GM21447 (cell line): Measurements from ENCODE around the gene PGA5.
"Not testable (repeated sequence)": the region's sequence is repeated elsewhere in the genome, so short reads cannot be mapped to it uniquely, and the experiment has no call there.

Source experiments
- ATAC-seq: cut with Tn5 transposase; IDR thresholded peaks from one replicate; pipeline ENCODE4 v1.9.1; 2021; ENCODE audit not compliant: unreplicated experiment

The PGA5 gene

GRCh38 chr11:61240875-61241274 is at the start of gene PGA5:
PGA5 (plus strand) TSS chr11:61241175; CDS start chr11:61241227, 52 bp downstream.
- ATAC-seq, result not testable (repeated sequence)

GRCh38 chr11:61193596-61193995 is 47.4 kb upstream of the PGA5 start:
- ATAC-seq, result no peak

- ATAC-seq, result no peak
Measured at GRCh38 chr11:61194169-61194671, 46.8 kb upstream of the PGA5 start.

- no peak for ATAC-seq
Measured at GRCh38 chr11:61194981-61195695, 45.8 kb upstream of the PGA5 start.

- no peak for ATAC-seq
Measured at GRCh38 chr11:61195719-61196118, 45.3 kb upstream of the PGA5 start.

GRCh38 chr11:61198361-61198760 is 42.6 kb upstream of the PGA5 start:
- no peak for ATAC-seq

GRCh38 chr11:61198948-61199523 is 41.9 kb upstream of the PGA5 start:
- ATAC-seq, result no peak

DNA sequence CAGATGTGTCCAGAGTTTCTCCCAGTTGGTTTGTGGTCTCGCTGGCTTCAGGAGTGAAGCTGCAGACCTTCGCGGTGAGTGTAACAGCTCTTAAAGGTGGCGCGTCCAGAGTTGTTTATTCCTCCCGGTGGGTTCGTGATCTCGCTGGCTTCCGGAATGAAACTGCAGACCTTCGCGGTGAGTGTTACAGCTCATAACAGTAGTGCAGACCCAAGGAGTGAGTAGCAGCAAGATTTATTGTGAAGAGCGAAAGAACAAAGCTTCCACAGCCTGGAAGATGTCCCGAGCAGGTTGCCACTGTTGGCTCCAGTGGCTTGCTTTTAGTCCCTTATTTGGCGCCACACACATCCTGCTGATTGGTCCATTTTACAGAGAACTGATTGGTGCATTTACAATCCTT is 39.5 kb upstream of the PGA5 start:
- ATAC-seq, result no peak

GRCh38 chr11:61202950-61203746 is 37.8 kb upstream of the PGA5 start, which contains the start of gene PGA3:
PGA3 (plus strand) TSS chr11:61203515; CDS start chr11:61203565, 50 bp downstream.
- not testable (repeated sequence) for ATAC-seq

GRCh38 chr11:61203873-61204272 is 37.1 kb upstream of the PGA5 start:
- not testable (repeated sequence) for ATAC-seq

- not testable (repeated sequence) for ATAC-seq
Measured at GRCh38 chr11:61204502-61205059, 36.4 kb upstream of the PGA5 start.

DNA sequence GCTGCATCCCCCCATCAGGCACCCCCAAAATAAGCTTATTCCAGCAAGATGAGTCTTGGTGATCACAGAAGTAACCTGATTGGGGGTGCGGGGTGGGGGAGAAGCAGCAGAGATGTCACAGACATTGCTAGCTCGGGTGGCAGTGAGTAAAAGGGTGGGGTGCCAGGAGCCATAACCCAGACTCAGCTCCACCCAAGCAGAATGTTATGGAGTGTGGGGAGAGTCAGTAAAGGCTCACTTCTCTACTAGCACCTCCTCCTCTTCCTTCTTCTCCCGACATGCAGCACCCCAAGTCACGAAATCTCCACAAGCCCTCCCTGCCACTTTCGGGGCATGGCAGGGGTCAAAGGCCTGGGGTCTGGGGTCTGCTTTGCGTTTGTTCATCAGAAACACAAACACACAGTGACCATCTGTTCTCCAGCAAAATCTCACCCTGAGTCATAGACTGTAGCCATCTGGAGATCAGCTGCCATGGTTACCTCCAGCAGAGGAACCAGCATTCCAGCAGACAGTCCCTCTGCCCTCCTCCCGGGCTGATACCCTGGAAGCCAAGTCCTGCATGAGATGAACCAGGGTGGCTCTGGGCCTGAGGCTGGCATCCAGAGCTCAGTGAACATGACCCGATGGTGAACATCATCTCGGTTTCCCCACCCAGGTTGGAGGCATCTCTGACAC is 33.2 kb upstream of the PGA5 start:
- ATAC-seq, result not testable (repeated sequence)

GRCh38 chr11:61210629-61211028 is 30.3 kb upstream of the PGA5 start:
- ATAC-seq, result not testable (repeated sequence)

DNA sequence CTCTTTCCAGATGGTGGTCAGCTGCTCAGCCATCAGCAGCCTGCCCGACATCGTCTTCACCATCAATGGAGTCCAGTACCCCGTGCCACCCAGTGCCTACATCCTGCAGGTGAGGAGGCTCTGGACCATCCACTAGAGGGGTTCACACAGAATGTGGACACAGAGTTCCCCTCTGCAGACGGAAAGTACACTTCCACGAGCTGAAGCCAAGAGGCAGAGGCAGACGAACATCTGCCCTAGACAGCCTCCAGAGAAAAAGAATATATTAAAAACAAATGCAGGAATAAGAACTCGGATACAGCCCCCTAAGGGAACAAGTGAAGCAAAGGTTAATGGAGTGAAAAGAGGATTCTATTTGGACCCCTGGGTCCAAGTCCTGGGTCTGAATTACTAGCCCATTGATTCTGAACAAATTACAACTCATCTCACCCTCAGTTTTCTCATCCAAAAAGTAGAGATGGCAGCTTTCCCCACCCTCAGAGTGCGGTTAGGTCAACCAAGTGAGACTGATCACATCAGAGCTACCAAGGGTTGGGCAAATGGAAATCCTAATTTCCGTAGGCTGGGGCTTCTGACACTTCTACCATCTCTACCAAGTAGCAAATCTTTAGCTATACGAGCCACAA is 29.5 kb upstream of the PGA5 start:
- not testable (repeated sequence) for ATAC-seq

DNA sequence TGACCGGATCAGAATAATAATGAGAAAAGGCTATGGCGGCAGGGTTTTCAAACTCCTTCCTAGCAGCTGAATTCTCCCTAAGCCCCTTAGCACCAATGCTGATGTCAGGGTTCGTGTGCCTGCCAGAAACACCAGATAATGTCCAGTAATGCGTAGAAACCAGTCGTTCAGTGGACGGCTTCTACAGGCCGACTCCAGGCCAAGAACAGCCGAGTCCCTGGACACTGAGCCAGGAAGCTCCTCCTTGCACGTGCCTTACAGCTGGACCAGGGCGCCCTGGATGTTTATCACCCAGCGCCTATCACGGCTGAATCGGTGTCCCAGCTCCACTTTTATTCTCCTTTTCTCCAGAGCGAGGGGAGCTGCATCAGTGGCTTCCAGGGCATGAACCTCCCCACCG is 28.8 kb upstream of the PGA5 start:
- not testable (repeated sequence) for ATAC-seq

DNA sequence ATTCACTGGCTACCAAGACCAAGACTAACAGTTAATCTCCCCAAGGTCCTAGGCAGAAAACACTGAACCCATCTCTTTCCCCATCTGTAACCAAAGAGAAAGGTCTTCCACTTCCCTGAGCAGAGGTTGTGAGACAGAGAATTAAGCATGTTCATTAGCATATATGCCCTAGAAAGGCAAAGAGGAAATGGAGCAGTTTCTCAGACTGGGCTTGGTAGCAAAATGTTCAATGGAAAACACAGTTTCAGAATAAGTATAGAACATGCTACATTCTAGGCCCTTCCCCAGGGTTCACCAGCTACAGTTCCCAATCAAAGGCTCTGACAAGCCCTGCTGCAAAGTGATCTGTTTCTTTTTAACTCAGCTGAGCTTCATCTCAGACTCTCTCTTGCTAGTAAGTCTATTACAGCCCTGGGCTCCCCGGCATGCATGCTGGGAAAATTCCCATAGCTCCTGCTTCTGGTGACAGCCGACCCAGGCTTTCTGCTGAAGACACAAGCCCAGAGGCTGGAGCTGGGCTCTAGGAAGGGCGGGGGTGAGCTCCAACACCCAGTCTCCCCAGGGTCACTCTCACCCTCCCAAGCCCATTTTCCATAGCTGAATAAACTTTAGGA is 27.2 kb upstream of the PGA5 start:
- not testable (repeated sequence) for ATAC-seq

- ATAC-seq, result not testable (repeated sequence)
Measured at GRCh38 chr11:61218306-61218705, 22.7 kb upstream of the PGA5 start.

DNA sequence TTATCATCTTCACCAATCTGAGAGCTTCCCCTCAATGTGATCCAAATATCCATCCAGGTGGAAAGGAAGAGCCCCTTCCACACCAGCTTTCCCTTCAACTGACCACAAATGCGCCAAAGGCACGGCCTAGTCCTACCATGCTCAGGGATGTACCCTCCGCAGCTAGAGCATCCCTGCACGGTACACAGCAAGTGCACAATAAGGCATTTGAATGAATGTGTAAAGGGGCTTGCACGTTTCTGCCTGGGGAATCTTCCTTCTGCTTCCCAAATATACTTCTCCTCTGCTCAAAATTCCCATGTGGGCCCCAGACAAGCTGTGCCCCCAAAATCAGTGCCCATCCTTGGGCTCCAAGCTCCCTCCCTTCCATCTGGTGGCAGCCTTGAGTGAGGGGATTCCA is 22.0 kb upstream of the PGA5 start:
- ATAC-seq, result not testable (repeated sequence)

DNA sequence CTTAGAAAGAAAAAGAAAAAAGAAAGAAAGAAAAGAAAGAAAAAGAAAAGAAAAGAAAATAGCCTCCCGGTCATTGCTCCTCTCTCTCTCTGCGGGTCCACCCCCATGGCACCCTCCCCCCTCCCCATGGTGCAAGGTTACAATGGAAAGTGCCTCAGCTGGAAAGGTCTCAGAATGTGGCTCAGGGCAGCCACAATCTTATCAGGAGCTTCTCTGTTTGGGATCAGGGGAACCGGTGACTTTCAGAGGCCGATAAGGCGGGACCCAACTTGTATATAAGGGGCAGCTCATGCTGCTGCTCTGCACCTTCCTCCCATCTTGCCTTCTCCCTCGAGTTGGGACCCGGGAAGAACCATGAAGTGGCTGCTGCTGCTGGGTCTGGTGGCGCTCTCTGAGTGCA is 18.9 kb upstream of the PGA5 start, which contains the start of gene PGA4:
PGA4 (plus strand) TSS at position 301 of the 400 bp plus-strand sequence; CDS start at position 355, 54 bp downstream.
- not testable (repeated sequence) for ATAC-seq

DNA sequence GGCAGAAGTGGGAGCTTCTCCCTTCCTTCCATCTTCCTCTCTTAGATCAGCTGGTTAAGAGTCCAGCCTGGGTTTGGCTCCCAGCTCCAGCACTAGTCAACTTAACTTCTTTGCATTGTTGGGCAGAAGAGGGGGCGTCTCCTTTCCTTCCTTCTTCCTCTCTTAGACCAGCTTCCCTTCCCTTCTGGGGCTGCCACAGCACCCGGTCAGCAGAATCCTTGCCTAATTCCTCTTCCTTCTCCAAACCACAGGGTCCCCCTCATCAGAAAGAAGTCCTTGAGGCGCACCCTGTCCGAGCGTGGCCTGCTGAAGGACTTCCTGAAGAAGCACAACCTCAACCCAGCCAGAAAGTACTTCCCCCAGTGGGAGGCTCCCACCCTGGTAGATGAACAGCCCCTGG is 18.3 kb upstream of the PGA5 start:
- not testable (repeated sequence) for ATAC-seq
